MM.1S (cell line): Measurements from ENCODE around the gene ENO1.

Source experiments
- DNase-seq: peaks from one replicate; pipeline ENCODE4 v3.0.0-alpha.2; 2015
- H2AFZ ChIP-seq: fragments of 300-600 bp; sonication (generic); 2 replicates; pipeline ENCODE4 v1.6.0; 2016; ENCODE audit warnings: antibody characterized with exemption, low read length
- H3F3A ChIP-seq: fragments of 300-600 bp; sonication (generic); 2 replicates; pipeline ENCODE4 v1.6.1; 2016; ENCODE audit warnings: mild to moderate bottlenecking, antibody characterized with exemption, low read length, moderate library complexity, mixed read lengths; ENCODE audit not compliant: insufficient read depth
- H3K27ac ChIP-seq: fragments of 300-600 bp; sonication (generic); 2 replicates; pipeline ENCODE4 v1.5.1; 2016; ENCODE audit warnings: mild to moderate bottlenecking, low read length
- H3K27me3 ChIP-seq: fragments of 300-600 bp; sonication (generic); replicated peaks from 2 replicates; pipeline ENCODE4 v1.6.0; 2016; ENCODE audit warnings: low read length; ENCODE audit not compliant: insufficient read depth
- H3K36me3 ChIP-seq: fragments of 300-600 bp; sonication (generic); replicated peaks from 2 replicates; pipeline ENCODE4 v1.6.1; 2016; ENCODE audit warnings: mild to moderate bottlenecking, low read length, mixed read lengths; ENCODE audit not compliant: insufficient read depth
- H3K4me1 ChIP-seq: fragments of 300-600 bp; sonication (generic); 2 replicates; pipeline ENCODE4 v1.6.1; 2016; ENCODE audit warnings: low read length, mixed read lengths
- H3K4me2 ChIP-seq: fragments of 300-600 bp; sonication (generic); 2 replicates; pipeline ENCODE4 v1.6.0; 2016; ENCODE audit warnings: low read depth, low read length
- H3K4me3 ChIP-seq: fragments of 300-600 bp; sonication (generic); 2 replicates; pipeline ENCODE4 v1.5.1; 2016; ENCODE audit warnings: low read length, mixed read lengths
- H3K79me2 ChIP-seq: fragments of 300-600 bp; sonication (generic); 2 replicates; pipeline ENCODE4 v1.6.1; 2016; ENCODE audit warnings: mixed run types, low read length, mixed read lengths
- H3K9ac ChIP-seq: fragments of 300-600 bp; sonication (generic); 2 replicates; pipeline ENCODE4 v1.6.1; 2016; ENCODE audit warnings: low read length, mixed read lengths
- H3K9me2 ChIP-seq: fragments of 300-600 bp; sonication (generic); replicated peaks from 2 replicates; pipeline ENCODE4 v1.6.1; 2016; ENCODE audit warnings: mild to moderate bottlenecking, low read length, mixed read lengths; ENCODE audit not compliant: insufficient read depth
- H3K9me3 ChIP-seq: fragments of 300-600 bp; sonication (generic); replicated peaks from 2 replicates; pipeline ENCODE4 v1.6.1; 2016; ENCODE audit warnings: mild to moderate bottlenecking, low read length, mixed read lengths; ENCODE audit not compliant: insufficient read depth
- H4K20me1 ChIP-seq: fragments of 300-600 bp; sonication (generic); 2 replicates; pipeline ENCODE4 v1.6.1; 2016; ENCODE audit warnings: mild to moderate bottlenecking, low read length, moderate library complexity, mixed read lengths; ENCODE audit not compliant: insufficient read depth
- EZH2 ChIP-seq: fragments of 300-600 bp; sonication (generic); optimal IDR thresholded peaks from 2 replicates; pipeline ENCODE3; 2017; ENCODE audit warnings: low read depth, mild to moderate bottlenecking, antibody characterized with exemption, low read length, mixed read lengths
- EZH2phosphoT487 ChIP-seq: fragments of 300-600 bp; sonication (generic); IDR thresholded peaks from 2 replicates; pipeline ENCODE4 v1.6.1; 2018; ENCODE audit warnings: antibody characterized with exemption, low read length
- TF ChIP-seq, protein P1 (sequence below): fragments of 300-600 bp; sonication (generic); IDR thresholded peaks from 2 replicates; pipeline ENCODE4 v1.5.1; 2016; ENCODE audit warnings: antibody characterized with exemption, low read length, mixed read lengths

ENO1 gene

DNA sequence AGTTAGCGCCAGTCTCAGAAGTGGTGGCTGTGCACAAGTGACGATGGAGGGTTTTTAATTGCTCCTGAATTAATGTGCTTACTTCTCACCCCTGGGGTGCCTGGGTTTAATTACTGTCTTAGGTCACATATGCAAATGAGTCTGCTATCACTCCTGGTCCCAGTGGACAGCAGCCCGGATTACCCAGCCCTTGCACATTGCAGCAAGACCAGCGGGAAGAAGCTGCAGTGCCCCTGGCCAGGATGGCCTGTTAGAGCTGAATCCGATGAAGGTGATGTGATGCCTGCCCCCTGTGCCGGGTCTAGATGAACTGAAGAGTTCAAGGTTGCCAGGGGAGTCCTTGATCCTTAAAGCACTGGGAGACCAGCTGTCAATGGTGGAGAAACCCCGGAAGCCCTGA, 24.2 kb downstream of the ENO1 start:
- Histone ChIP-seq H3K9me2 (no peaks in the 10 kb centered on the region), H3K9ac (no peak overlapping the region), H3K27me3 (no peaks in the 10 kb centered on the region), H3F3A (peaks cover 25% of the 10 kb centered on the region), H2AFZ (no peak overlapping the region), H3K36me3 (no peaks in the 10 kb centered on the region; the same call in none of the 2 replicates), H3K79me2 (no peaks in the 10 kb centered on the region), H3K4me3 (no peak overlapping the region), H3K9me3 (no peaks in the 10 kb centered on the region), H4K20me1 (0 out of 2 replicates have a peak, but pooled peaks cover 3% of the 10 kb centered on the region), H3K4me1 (peaks cover 7% of the 10 kb centered on the region; the same call in 1 of the 2 replicates), H3K27ac (no peak overlapping the region), H3K4me2 (no peak overlapping the region)
- no peak for DNase-seq
- no peak for TF ChIP-seq EZH2
- TF ChIP-seq, protein P1, sequence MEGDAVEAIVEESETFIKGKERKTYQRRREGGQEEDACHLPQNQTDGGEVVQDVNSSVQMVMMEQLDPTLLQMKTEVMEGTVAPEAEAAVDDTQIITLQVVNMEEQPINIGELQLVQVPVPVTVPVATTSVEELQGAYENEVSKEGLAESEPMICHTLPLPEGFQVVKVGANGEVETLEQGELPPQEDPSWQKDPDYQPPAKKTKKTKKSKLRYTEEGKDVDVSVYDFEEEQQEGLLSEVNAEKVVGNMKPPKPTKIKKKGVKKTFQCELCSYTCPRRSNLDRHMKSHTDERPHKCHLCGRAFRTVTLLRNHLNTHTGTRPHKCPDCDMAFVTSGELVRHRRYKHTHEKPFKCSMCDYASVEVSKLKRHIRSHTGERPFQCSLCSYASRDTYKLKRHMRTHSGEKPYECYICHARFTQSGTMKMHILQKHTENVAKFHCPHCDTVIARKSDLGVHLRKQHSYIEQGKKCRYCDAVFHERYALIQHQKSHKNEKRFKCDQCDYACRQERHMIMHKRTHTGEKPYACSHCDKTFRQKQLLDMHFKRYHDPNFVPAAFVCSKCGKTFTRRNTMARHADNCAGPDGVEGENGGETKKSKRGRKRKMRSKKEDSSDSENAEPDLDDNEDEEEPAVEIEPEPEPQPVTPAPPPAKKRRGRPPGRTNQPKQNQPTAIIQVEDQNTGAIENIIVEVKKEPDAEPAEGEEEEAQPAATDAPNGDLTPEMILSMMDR, result no peak
- TF ChIP-seq EZH2phosphoT487, result no peak

DNA sequence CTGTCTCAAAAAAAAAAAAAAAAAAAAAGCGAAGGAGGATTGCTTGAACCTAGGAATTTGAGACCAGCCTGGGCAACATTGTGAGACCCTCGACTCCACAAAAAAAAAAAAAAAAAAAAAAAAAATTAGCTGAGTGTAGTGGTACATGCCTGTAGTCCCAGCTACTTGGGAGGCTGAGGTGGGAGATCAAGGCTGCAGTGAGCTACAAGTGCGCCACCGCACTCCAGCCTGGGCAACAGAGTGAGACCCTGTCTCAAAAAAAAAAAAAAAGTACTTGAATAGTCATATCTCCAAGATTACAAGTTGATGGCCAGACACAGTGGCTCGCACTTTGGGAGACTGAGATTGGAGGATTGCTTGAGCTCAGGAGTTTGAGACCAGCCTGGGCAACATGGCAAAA, 27.4 kb downstream of the ENO1 start:
- no peak overlapping the region for H3K9ac ChIP-seq
- H2AFZ ChIP-seq, result no peak overlapping the region
- H3K9me3 ChIP-seq, result no peaks in the 10 kb centered on the region
- H3K9me2 ChIP-seq, result no peaks in the 10 kb centered on the region
- H3K36me3 ChIP-seq, result no peaks in the 10 kb centered on the region
- H4K20me1 ChIP-seq, result no peaks in the 10 kb centered on the region
- H3K4me2 ChIP-seq, result no peak overlapping the region
- DNase-seq, result no peak
- H3K4me1 ChIP-seq, result peaks cover 18% of the 10 kb centered on the region
- no peaks in the 10 kb centered on the region for H3K27me3 ChIP-seq
- no peak overlapping the region for H3K4me3 ChIP-seq
- peaks cover 12% of the 10 kb centered on the region for H3F3A ChIP-seq
- TF ChIP-seq EZH2 (no peak), EZH2phosphoT487 (no peak)
- TF ChIP-seq, protein P1, result no peak
- no peak overlapping the region for H3K27ac ChIP-seq
- H3K79me2 ChIP-seq, result no peaks in the 10 kb centered on the region

DNA sequence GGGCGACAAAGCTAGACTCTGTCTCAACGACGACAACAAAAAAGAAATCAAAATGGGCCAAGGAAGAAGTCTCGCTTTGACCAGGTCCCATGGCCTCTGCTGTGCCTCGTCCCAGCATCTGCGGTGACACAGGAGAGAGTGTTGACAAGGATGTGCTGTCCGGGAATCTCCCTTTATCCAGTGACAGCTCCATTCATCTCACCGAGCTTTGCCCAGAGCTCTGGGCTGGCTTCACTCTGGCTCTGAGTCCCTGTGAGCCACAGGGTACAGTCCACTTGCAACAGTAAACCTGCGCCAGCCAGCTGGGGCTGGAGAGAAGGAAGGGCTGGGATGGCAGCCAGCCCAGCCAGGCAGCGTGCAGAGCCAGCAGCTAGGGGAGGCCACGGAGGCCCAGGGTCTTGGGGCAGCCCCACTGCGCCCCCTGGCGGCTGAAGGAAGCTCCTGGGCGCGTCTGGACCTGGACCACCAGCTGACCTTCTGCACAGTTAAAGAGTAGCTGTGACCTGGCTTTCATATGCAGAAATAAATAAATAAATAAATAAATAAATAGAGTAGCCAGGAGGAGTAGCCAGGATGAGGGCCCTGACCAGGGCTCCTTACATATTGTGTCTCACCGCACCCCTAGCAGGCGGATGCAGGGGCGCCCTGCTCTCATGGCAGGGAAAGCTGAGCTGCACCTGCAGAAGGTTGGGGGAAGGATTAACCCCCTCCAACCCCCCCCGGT, 29.7 kb downstream of the ENO1 start:
- H2AFZ ChIP-seq, result no peak overlapping the region

More for the DNA sequence above, 29.7 kb downstream of the ENO1 start:
- H3K4me3 ChIP-seq, result no peak overlapping the region
- H3K9ac ChIP-seq, result no peak overlapping the region
- no peaks in the 10 kb centered on the region for H3K36me3 ChIP-seq
- H3K4me1 ChIP-seq, result peaks cover 18% of the 10 kb centered on the region
- peak; percentile 66 for DNase-seq
- no peak for TF ChIP-seq EZH2
- TF ChIP-seq EZH2phosphoT487, result no peak
- TF ChIP-seq, protein P1, result peak; percentile 68
- no peaks in the 10 kb centered on the region for H3K9me2 ChIP-seq
- H3K27me3 ChIP-seq, result no peaks in the 10 kb centered on the region; the same call in 1 of the 2 replicates
- no peaks in the 10 kb centered on the region for H4K20me1 ChIP-seq
- H3F3A ChIP-seq, result peaks cover 12% of the 10 kb centered on the region
- no peaks in the 10 kb centered on the region for H3K79me2 ChIP-seq
- H3K27ac ChIP-seq, result no peak overlapping the region
- H3K4me2 ChIP-seq, result peak overlapping the region; percentile 29; the same call in 1 of the 2 replicates
- no peaks in the 10 kb centered on the region for H3K9me3 ChIP-seq
